Adrenal gland (tissue), 12 donors: Measurements from ENCODE around the gene GABARAP. TPM values are rescaled to one million over a fixed set of nuclear protein-coding genes. Genes with fewer than 3 reads are reported as not detected.

Source experiments
- DNase-seq, 7 donors: peaks; one replicate each; pipeline ENCODE4 v3.0.0-alpha.2; 2019 to 2020
- H3K27ac ChIP-seq, 5 donors: fragments of 200-600 bp; sonication (generic) in 4 of 5; 1 replicate in 3 of 5; 2 replicates in 2 of 5; pipeline versions ENCODE4 v1.5.1 to v1.8.0; 2016 to 2020; ENCODE audit warnings: mild to moderate bottlenecking in 1 of 5
- H3K27me3 ChIP-seq: fragments of 200-600 bp; 2 replicates; pipeline ENCODE4 v1.8.0; 2021
- H3K36me3 ChIP-seq, 2 donors: fragments of 200-600 bp; replicated peaks in 1 of 2; 1 replicate in 1 of 2; 2 replicates in 1 of 2; pipeline versions ENCODE4 v1.5.1 to v1.8.0; 2018 to 2022
- H3K4me1 ChIP-seq, 2 donors: fragments of 200-600 bp; replicated peaks in 1 of 2; 1 replicate in 1 of 2; 2 replicates in 1 of 2; pipeline versions ENCODE4 v1.5.1 to v1.8.0; 2018 to 2021
- H3K4me3 ChIP-seq, 4 donors: fragments of 200-600 bp; sonication (generic) in 3 of 4; one replicate each; pipeline ENCODE4 v1.5.1; 2016 to 2018
- H3K9me3 ChIP-seq, 3 donors: fragments of 200-600 bp; sonication (generic) in 1 of 3; replicated peaks in 1 of 3; 1 replicate in 2 of 3; 2 replicates in 1 of 3; pipeline versions ENCODE4 v1.5.1 to v1.8.0; 2016 to 2021
- POLR2A ChIP-seq, 2 donors: fragments of 450-650 bp; IDR thresholded peaks; one replicate each; pipeline ENCODE4 v1.6.1; 2017; ENCODE audit warnings: antibody characterized with exemption in 2 of 2, mild to moderate bottlenecking in 2 of 2, moderate library complexity in 1 of 2
- WGBS, 4 donors: extraction: QIAGEN DNeasy Blood & Tissue Kit in 2 of 4; methylation state at CpG; one replicate each; pipeline versions ENCODE4 v1.1.5 to v1.1.7; 2013 to 2017; 5-methylcytosine and 5-hydroxymethylcytosine counted together
- intact Hi-C, 2 donors: fragments of 100-400 bp; cut with DNase I; formaldehyde crosslinking; loops; one replicate each; pipeline versions ENCODE4 v1.14.1 to v1.15.0; 2022 to 2023
- microRNA counts, 2 donors: library from miRNA; unstranded; fragments of <30 nt; microRNA quantifications; one replicate each; lab custom pipeline; 2016
- microRNA-seq, 3 donors: library from miRNA; unstranded; fragments of <30 nt; microRNA quantifications; one replicate each; pipeline ENCODE4, GENCODE V29; 2017 to 2020
- polyA plus RNA-seq, 3 donors: library from polyadenylated mRNA; stranded (reverse); fragments of 200-250 nt in 2 of 3; fragments of 350-450 nt in 1 of 3; fragmentation: Illumina TruSeq in 1 of 3; extraction: RNeasy Lipid Tissue Mini Kit (QIAGEN cat#74804) in 1 of 3; gene quantifications; one replicate each; pipeline ENCODE4 v1.2.3, GENCODE V29; 2013 to 2014
- small RNA-seq, 2 donors: library from RNA; depleted of rRNA; stranded (forward); fragments of <200 nt; gene quantifications; one replicate each; pipeline ENCODE3, GENCODE V24; 2016
- total RNA-seq, 9 donors: library from RNA; depleted of rRNA in 4 of 9; stranded (reverse); fragments of >200 nt in 4 of 9; fragments of 120-200 nt in 1 of 9; fragmentation: NEBNext Ultra II Directional in 1 of 9; extraction: Animal tissue kit (Norgen Biotek cat#: 25700) in 1 of 9; gene quantifications; one replicate each; pipeline versions ENCODE4 v1.1.0 to v1.2.4, GENCODE V29; 2013 to 2023
- TF ChIP-seq, protein P1 (sequence below), 6 experiments: fragments of 450-650 bp in 4 of 6; fragments of 200-600 bp in 2 of 6; sonication (generic) in 1 of 6; IDR thresholded peaks; 1 replicate in 5 of 6; 2 replicates in 1 of 6; pipeline versions ENCODE4 v1.5.1 to v1.8.0; 2016 to 2021; ENCODE audit warnings: antibody characterized with exemption in 6 of 6, mild to moderate bottlenecking in 2 of 6, moderate library complexity in 1 of 6
- donor health status: healthy with polysubstance abuse.
- donor health status: Bipolar disorder and iron deficiency.
- donor health status: DM: yes; HTN: yes; CAD: no.
- donor health status: DM: no; HTN: no; CAD: no.
- donor health status: DM: no; HTN: no; CAD: no.
- donor health status: DM: yes; HTN: yes; CAD: no.

The GABARAP gene
- total and polyA plus RNA-seq, 12 donors, result 195 to 1,285 (median 840) TPM

DNA sequence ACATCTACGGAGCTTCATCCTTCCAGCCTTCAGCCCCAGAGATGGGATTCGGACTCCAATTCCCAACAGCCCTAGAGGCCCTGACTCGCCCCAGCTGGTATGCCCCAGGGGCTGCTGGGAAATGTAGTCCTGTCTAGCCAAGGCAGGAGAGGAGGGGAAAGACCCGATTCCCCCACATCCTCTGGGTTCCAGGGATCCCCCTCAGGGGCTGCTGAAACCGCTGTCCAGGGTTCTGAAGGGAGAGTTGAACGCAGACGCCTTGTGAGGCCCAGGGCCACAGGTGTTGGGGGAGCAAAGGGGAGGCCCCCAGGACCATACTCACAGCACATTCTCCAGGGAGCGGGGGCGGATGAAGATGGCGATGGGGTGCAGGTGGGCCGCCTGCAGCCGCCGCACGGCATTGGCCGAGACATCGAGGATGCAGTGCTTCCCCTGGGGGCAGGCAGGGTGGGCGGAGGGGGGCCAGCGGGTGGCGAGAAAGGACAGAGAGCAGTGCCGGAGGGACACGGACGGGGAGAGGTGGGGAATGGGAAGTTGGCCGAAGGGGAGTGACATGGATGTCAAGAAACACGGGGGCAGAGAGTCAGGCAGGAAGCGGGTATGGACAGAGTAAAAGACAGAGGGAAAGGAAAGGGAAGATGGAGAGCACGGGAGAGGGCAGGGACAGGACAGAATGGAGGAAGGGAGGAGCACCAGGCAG is 50.5 kb downstream of the GABARAP start:
- Histone ChIP-seq H3K4me3 (no peak overlapping the region), H3K27ac (no peak overlapping the region), H3K9me3 (no peaks in the 10 kb centered on the region), H3K36me3 (peaks cover 0 to 51% of the 10 kb centered on the region in 2 donors), H3K27me3 (no peaks in the 10 kb centered on the region), H3K4me1 (no peaks in the 10 kb centered on the region)
- intact Hi-C loops, result no loop called here
- DNase-seq, result peak in 2 of 7 donors; percentile 39 to 49
- TF ChIP-seq POLR2A (IDR thresholded peaks at IDR 0.05), result no peak
- TF ChIP-seq, protein P1, sequence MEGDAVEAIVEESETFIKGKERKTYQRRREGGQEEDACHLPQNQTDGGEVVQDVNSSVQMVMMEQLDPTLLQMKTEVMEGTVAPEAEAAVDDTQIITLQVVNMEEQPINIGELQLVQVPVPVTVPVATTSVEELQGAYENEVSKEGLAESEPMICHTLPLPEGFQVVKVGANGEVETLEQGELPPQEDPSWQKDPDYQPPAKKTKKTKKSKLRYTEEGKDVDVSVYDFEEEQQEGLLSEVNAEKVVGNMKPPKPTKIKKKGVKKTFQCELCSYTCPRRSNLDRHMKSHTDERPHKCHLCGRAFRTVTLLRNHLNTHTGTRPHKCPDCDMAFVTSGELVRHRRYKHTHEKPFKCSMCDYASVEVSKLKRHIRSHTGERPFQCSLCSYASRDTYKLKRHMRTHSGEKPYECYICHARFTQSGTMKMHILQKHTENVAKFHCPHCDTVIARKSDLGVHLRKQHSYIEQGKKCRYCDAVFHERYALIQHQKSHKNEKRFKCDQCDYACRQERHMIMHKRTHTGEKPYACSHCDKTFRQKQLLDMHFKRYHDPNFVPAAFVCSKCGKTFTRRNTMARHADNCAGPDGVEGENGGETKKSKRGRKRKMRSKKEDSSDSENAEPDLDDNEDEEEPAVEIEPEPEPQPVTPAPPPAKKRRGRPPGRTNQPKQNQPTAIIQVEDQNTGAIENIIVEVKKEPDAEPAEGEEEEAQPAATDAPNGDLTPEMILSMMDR (IDR thresholded peaks at IDR 0.05), result no peak
- WGBS, 4 donors, result 79 to 87% (median 83%) methylated on average over 21 to 26 of the region's 26 CpGs

DNA sequence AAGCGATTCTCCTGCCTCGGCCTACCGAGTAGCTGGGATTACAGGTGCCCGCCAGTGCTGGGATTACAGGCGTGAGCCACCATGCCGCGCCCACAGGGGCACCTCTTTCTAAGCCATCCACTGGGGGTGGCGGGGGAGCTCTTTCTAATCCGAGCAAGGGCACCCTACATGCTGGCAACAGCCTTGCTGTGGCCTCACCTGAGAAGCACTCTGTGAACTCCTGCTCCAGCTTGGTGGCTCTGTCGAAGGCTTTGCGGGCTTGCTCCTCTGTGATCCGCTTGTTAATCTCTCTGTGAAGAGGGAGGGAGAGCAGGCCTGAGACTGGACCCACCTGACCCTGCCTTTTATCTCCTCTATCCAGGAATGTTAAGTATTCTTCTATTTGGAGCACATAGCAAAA is 51.2 kb downstream of the GABARAP start:
- H3K4me1 ChIP-seq, result no peaks in the 10 kb centered on the region
- no peaks in the 10 kb centered on the region for H3K27me3 ChIP-seq
- TF ChIP-seq, protein P1 (IDR thresholded peaks at IDR 0.05), result no peak
- no peak for TF ChIP-seq POLR2A (IDR thresholded peaks at IDR 0.05)
- no peaks in the 10 kb centered on the region for H3K9me3 ChIP-seq
- 93 to 97% (median 95%) methylated on average over 11 to 12 of the region's 12 CpGs for WGBS, 4 donors
- peaks cover 0 to 44% of the 10 kb centered on the region in 2 donors for H3K36me3 ChIP-seq
- H3K27ac ChIP-seq, result no peak overlapping the region
- H3K4me3 ChIP-seq, result no peak overlapping the region
- peak in 1 of 7 donors; percentile 13 for DNase-seq
- intact Hi-C loops, result no loop called here

DNA sequence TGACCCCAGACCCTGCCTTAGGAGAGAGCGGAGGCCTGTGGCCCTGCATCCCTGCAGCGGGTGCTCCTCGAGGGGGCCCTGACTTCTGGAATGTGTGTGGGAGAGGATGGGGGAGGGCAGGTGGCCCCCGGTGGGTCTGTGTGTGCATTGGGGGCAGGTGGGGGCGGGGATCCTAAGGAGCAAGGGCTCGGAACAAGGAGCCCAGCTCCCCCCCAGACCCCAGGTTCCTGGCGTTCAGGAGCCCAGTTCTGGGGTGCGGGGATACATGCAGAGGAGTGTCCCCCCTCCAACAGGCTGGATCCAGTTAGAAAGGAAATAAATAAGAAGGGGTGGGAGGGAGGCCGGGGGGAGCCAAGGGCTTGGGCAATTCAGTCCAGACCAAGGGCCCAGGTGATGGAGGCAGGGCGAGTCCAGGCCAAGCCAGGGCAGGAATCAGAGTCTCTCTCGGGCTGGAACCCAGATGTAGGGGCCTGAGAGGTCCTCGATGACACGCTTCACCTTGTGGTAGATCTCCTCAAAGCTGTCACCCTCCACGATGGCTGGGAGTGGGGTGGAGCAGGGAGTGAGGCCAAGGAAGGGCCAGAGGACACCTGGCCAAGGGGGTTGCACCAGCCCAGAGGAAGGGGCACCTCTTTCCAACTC is 51.9 kb downstream of the GABARAP start:
- Histone ChIP-seq H3K27me3 (no peaks in the 10 kb centered on the region), H3K27ac (no peak overlapping the region), H3K4me1 (no peaks in the 10 kb centered on the region), H3K9me3 (no peaks in the 10 kb centered on the region), H3K36me3 (peaks cover 0 to 38% of the 10 kb centered on the region in 2 donors), H3K4me3 (no peak overlapping the region)
- intact Hi-C loops, result no loop called here
- no peak for DNase-seq
- TF ChIP-seq POLR2A (IDR thresholded peaks at IDR 0.05), result no peak
- TF ChIP-seq, protein P1 (IDR thresholded peaks at IDR 0.05), result no peak
- WGBS, 4 donors, result 87 to 90% (median 89%) methylated on average over 14 of the region's 14 CpGs

MicroRNAs encoded within 50 kb of the gene (microRNA counts, 767-probe panel; counts per million panel counts)
- 0 counts per million in 2 donors for microRNA hsa-miR-324-3p (lab: Ali Mortazavi, UCI)
- 4,890 to 5,879 counts per million in 2 donors for microRNA hsa-miR-324-5p (lab: Ali Mortazavi, UCI)

Small RNAs within 50 kb of the gene (microRNA-seq; reads per million reads assigned to microRNA genes)
- gene MIR324, result 1,728 to 3,466 (median 2,288) reads per million in 3 donors

Small RNAs within 50 kb of the gene (small RNA-seq; reads per million reads assigned to genes)
- gene AC120057.4 (0 reads per million in 2 donors), gene MIR324 (3.2 to 3.7 reads per million in 2 donors), gene RF00019 (0 reads per million in 2 donors)

Other genes with a start within 250 kb of the GABARAP start
Only the 30 nearest of the 36 such genes appear.
- gene SLC16A13, start 206.4 kb downstream of the GABARAP start, total RNA-seq, result 1 to 10 TPM in 8 of 9 donors, under 1 TPM in 1; 0.97 to 3.2 (median 2.3) TPM
- gene SLC16A13, start 206.4 kb downstream of the GABARAP start, polyA plus RNA-seq, result 1 to 10 TPM in 2 of 3 donors, under 1 TPM in 1; 0.84 to 3.1 (median 1.3) TPM
- gene SLC16A11, start 198.4 kb downstream of the GABARAP start, total RNA-seq, result 1 to 10 TPM in 2 of 9 donors, under 1 TPM in 5, not detected in 2; 0.18 to 1.1 (median 0.55) TPM
- 1 to 10 TPM in 2 of 3 donors, not detected in 1; 1.1 to 3.0 TPM for gene SLC16A11, start 198.4 kb downstream of the GABARAP start, polyA plus RNA-seq
- 10 to 100 TPM in 1 of 9 donors, 1 to 10 TPM in 7, under 1 TPM in 1; 0.83 to 14.1 (median 5.3) TPM for gene CLEC10A, start 162.2 kb downstream of the GABARAP start, total RNA-seq
- 1 to 10 TPM; 3.1 to 6.5 (median 4.2) TPM for gene CLEC10A, start 162.2 kb downstream of the GABARAP start, polyA plus RNA-seq
- gene ASGR2, start 127.6 kb downstream of the GABARAP start, total RNA-seq, result 1 to 10 TPM in 1 of 9 donors, under 1 TPM in 4, not detected in 4; 0.14 to 1.1 (median 0.61) TPM
- gene ASGR2, start 127.6 kb downstream of the GABARAP start, polyA plus RNA-seq, result 1 to 10 TPM in 2 of 3 donors, under 1 TPM in 1; 0.35 to 1.4 (median 1.2) TPM
- gene ASGR1, start 63.1 kb downstream of the GABARAP start, total RNA-seq, result 1 to 10 TPM in 6 of 9 donors, under 1 TPM in 1, not detected in 2; 0.63 to 2.7 (median 1.7) TPM
- gene ASGR1, start 63.1 kb downstream of the GABARAP start, polyA plus RNA-seq, result 1 to 10 TPM in 2 of 3 donors, under 1 TPM in 1; 0.29 to 6.9 (median 5.0) TPM
- gene DLG4, start 22.6 kb downstream of the GABARAP start, total RNA-seq, result 10 to 100 TPM; 14.1 to 70.2 (median 31.4) TPM
- 100 to 1,000 TPM in 1 of 3 donors, 10 to 100 TPM in 2; 19.1 to 172 (median 29.6) TPM for gene DLG4, start 22.6 kb downstream of the GABARAP start, polyA plus RNA-seq
- 1,000 to 10,000 TPM in 8 of 9 donors, 100 to 1,000 TPM in 1; 961 to 2,378 (median 1,747) TPM for gene ACADVL, start 22.5 kb downstream of the GABARAP start, total RNA-seq
- 1,000 to 10,000 TPM in 2 of 3 donors, 100 to 1,000 TPM in 1; 972 to 6,098 (median 5,777) TPM for gene ACADVL, start 22.5 kb downstream of the GABARAP start, polyA plus RNA-seq
- gene DVL2, start 7.9 kb downstream of the GABARAP start, total RNA-seq, result 10 to 100 TPM; 25.2 to 87.2 (median 44.8) TPM
- gene DVL2, start 7.9 kb downstream of the GABARAP start, polyA plus RNA-seq, result 10 to 100 TPM; 11.8 to 80.9 (median 19.2) TPM
- gene PHF23, start 3.0 kb downstream of the GABARAP start, total RNA-seq, result 100 to 1,000 TPM in 1 of 9 donors, 10 to 100 TPM in 8; 33.5 to 141 (median 66.8) TPM
- 10 to 100 TPM; 28.0 to 80.3 (median 49.6) TPM for gene PHF23, start 3.0 kb downstream of the GABARAP start, polyA plus RNA-seq
- gene CTDNEP1, start 9.3 kb upstream of the GABARAP start, total RNA-seq, result 100 to 1,000 TPM in 5 of 9 donors, 10 to 100 TPM in 4; 30.3 to 144 (median 125) TPM
- gene CTDNEP1, start 9.3 kb upstream of the GABARAP start, polyA plus RNA-seq, result 100 to 1,000 TPM in 1 of 3 donors, 10 to 100 TPM in 2; 67.9 to 177 (median 84.4) TPM
- 10 to 100 TPM; 28.0 to 82.7 (median 58.8) TPM for gene ELP5, start 9.8 kb upstream of the GABARAP start, total RNA-seq
- gene ELP5, start 9.8 kb upstream of the GABARAP start, polyA plus RNA-seq, result 10 to 100 TPM; 39.0 to 96.5 (median 77.4) TPM
- 10 to 100 TPM in 4 of 9 donors, 1 to 10 TPM in 5; 2.0 to 35.6 (median 7.0) TPM for gene CLDN7, start 20.0 kb upstream of the GABARAP start, total RNA-seq
- gene CLDN7, start 20.0 kb upstream of the GABARAP start, polyA plus RNA-seq, result 1 to 10 TPM; 1.6 to 9.7 (median 5.3) TPM
- gene SLC2A4, start 39.3 kb upstream of the GABARAP start, total RNA-seq, result 10 to 100 TPM in 4 of 9 donors, 1 to 10 TPM in 5; 1.8 to 30.0 (median 7.8) TPM
- gene SLC2A4, start 39.3 kb upstream of the GABARAP start, polyA plus RNA-seq, result 10 to 100 TPM in 1 of 3 donors, 1 to 10 TPM in 1, under 1 TPM in 1; 0.75 to 12.7 (median 5.6) TPM
- gene YBX2, start 52.2 kb upstream of the GABARAP start, total RNA-seq, result under 1 TPM in 4 of 9 donors, not detected in 5; 0.06 to 0.28 (median 0.09) TPM
- gene YBX2, start 52.2 kb upstream of the GABARAP start, polyA plus RNA-seq, result 1 to 10 TPM in 1 of 3 donors, under 1 TPM in 1, not detected in 1; 0.88 to 1.4 TPM
- 100 to 1,000 TPM; 110 to 666 (median 262) TPM for gene EIF5A, start 65.2 kb upstream of the GABARAP start, total RNA-seq
- gene EIF5A, start 65.2 kb upstream of the GABARAP start, polyA plus RNA-seq, result 100 to 1,000 TPM; 469 to 594 (median 589) TPM
- 100 to 1,000 TPM in 5 of 9 donors, 10 to 100 TPM in 4; 69.1 to 124 (median 100) TPM for gene GPS2, start 72.9 kb upstream of the GABARAP start, total RNA-seq
- gene GPS2, start 72.9 kb upstream of the GABARAP start, polyA plus RNA-seq, result 100 to 1,000 TPM; 167 to 196 (median 191) TPM
- 10 to 100 TPM; 10.4 to 46.9 (median 25.0) TPM for gene NEURL4, start 86.9 kb upstream of the GABARAP start, total RNA-seq
- gene NEURL4, start 86.9 kb upstream of the GABARAP start, polyA plus RNA-seq, result 100 to 1,000 TPM in 1 of 3 donors, 10 to 100 TPM in 1, 1 to 10 TPM in 1; 8.7 to 111 (median 45.5) TPM
- gene ACAP1, start 94.1 kb upstream of the GABARAP start, total RNA-seq, result 10 to 100 TPM in 4 of 9 donors, 1 to 10 TPM in 5; 2.9 to 54.7 (median 9.7) TPM
- 10 to 100 TPM in 2 of 3 donors, 1 to 10 TPM in 1; 2.1 to 54.1 (median 21.9) TPM for gene ACAP1, start 94.1 kb upstream of the GABARAP start, polyA plus RNA-seq
- 10 to 100 TPM in 6 of 9 donors, 1 to 10 TPM in 3; 6.8 to 13.8 (median 11.5) TPM for gene KCTD11, start 109.7 kb upstream of the GABARAP start, total RNA-seq
- gene KCTD11, start 109.7 kb upstream of the GABARAP start, polyA plus RNA-seq, result 1 to 10 TPM; 5.2 to 10.0 (median 7.1) TPM
- not detected for gene TMEM95, start 112.7 kb upstream of the GABARAP start, total RNA-seq
- gene TMEM95, start 112.7 kb upstream of the GABARAP start, polyA plus RNA-seq, result not detected
- 1 to 10 TPM in 7 of 9 donors, under 1 TPM in 2; 0.06 to 8.7 (median 2.1) TPM for gene TNK1, start 138.6 kb upstream of the GABARAP start, total RNA-seq
- gene TNK1, start 138.6 kb upstream of the GABARAP start, polyA plus RNA-seq, result 1 to 10 TPM in 2 of 3 donors, under 1 TPM in 1; 0.13 to 3.9 (median 1.6) TPM
- 10 to 100 TPM in 8 of 9 donors, 1 to 10 TPM in 1; 7.7 to 34.5 (median 27.0) TPM for gene PLSCR3, start 152.1 kb upstream of the GABARAP start, total RNA-seq
- gene PLSCR3, start 152.1 kb upstream of the GABARAP start, polyA plus RNA-seq, result 10 to 100 TPM; 13.2 to 42.5 (median 32.9) TPM
- gene TMEM256, start 161.6 kb upstream of the GABARAP start, total RNA-seq, result 100 to 1,000 TPM in 3 of 9 donors, 10 to 100 TPM in 6; 52.9 to 205 (median 92.4) TPM
- 100 to 1,000 TPM in 2 of 3 donors, 10 to 100 TPM in 1; 48.5 to 334 (median 254) TPM for gene TMEM256, start 161.6 kb upstream of the GABARAP start, polyA plus RNA-seq
- 10 to 100 TPM in 6 of 9 donors, 1 to 10 TPM in 3; 2.8 to 34.8 (median 14.4) TPM for gene NLGN2, start 165.4 kb upstream of the GABARAP start, total RNA-seq
- gene NLGN2, start 165.4 kb upstream of the GABARAP start, polyA plus RNA-seq, result 10 to 100 TPM in 2 of 3 donors, 1 to 10 TPM in 1; 7.7 to 44.6 (median 28.1) TPM
- not detected for gene SPEM1, start 177.9 kb upstream of the GABARAP start, total RNA-seq
- gene SPEM1, start 177.9 kb upstream of the GABARAP start, polyA plus RNA-seq, result not detected
- not detected for gene SPEM2, start 183.2 kb upstream of the GABARAP start, total RNA-seq
- not detected for gene SPEM2, start 183.2 kb upstream of the GABARAP start, polyA plus RNA-seq
- gene SPEM3, start 186.4 kb upstream of the GABARAP start, total RNA-seq, result not detected
- not detected for gene SPEM3, start 186.4 kb upstream of the GABARAP start, polyA plus RNA-seq
- 10 to 100 TPM in 4 of 9 donors, 1 to 10 TPM in 5; 5.7 to 26.6 (median 8.8) TPM for gene TMEM102, start 193.0 kb upstream of the GABARAP start, total RNA-seq
- gene TMEM102, start 193.0 kb upstream of the GABARAP start, polyA plus RNA-seq, result 1 to 10 TPM; 2.1 to 8.7 (median 6.6) TPM
- gene FGF11, start 197.1 kb upstream of the GABARAP start, total RNA-seq, result 10 to 100 TPM; 12.1 to 76.7 (median 23.4) TPM
- gene FGF11, start 197.1 kb upstream of the GABARAP start, polyA plus RNA-seq, result 10 to 100 TPM; 10.2 to 33.2 (median 19.2) TPM
- 10 to 100 TPM; 18.7 to 56.3 (median 37.9) TPM for gene CHRNB1, start 202.6 kb upstream of the GABARAP start, total RNA-seq
- gene CHRNB1, start 202.6 kb upstream of the GABARAP start, polyA plus RNA-seq, result 10 to 100 TPM; 32.2 to 40.8 (median 32.9) TPM